Spleen (tissue), 13 donors: ENCODE data around the gene PNMA6F. TPM values are rescaled to one million over a fixed set of nuclear protein-coding genes. Genes with fewer than 3 reads are reported as not detected.

Source experiments
- DNase-seq: peaks from one replicate; pipeline ENCODE4 v3.0.0-alpha.2; 2020
- H3K27ac ChIP-seq, 8 donors: fragments of 200-600 bp; sonication (generic) in 7 of 8; 1 replicate in 4 of 8; 2 replicates in 4 of 8; pipeline versions ENCODE4 v1.5.0 to v1.8.0; 2016 to 2021; ENCODE audit warnings: inconsistent platforms in 4 of 8, mild to moderate bottlenecking in 4 of 8, moderate library complexity in 1 of 8
- H3K27me3 ChIP-seq, 7 donors: fragments of 200-600 bp; sonication (generic) in 6 of 7; replicated peaks in 1 of 7; 1 replicate in 4 of 7; 2 replicates in 3 of 7; pipeline versions ENCODE4 v1.5.0 to v1.8.0; 2016 to 2021; ENCODE audit warnings: inconsistent platforms in 3 of 7, mild to moderate bottlenecking in 1 of 7
- H3K36me3 ChIP-seq, 6 donors: fragments of 200-600 bp; sonication (generic) in 5 of 6; 1 replicate in 4 of 6; 2 replicates in 2 of 6; pipeline versions ENCODE4 v1.5.0 to v1.8.0; 2016 to 2021; ENCODE audit warnings: inconsistent platforms in 2 of 6
- H3K4me1 ChIP-seq, 6 donors: fragments of 200-600 bp; sonication (generic) in 5 of 6; 1 replicate in 3 of 6; 2 replicates in 3 of 6; pipeline versions ENCODE4 v1.5.0 to v1.8.0; 2016 to 2021; ENCODE audit warnings: inconsistent platforms in 3 of 6
- H3K4me3 ChIP-seq, 8 donors: fragments of 200-600 bp; sonication (generic) in 7 of 8; 1 replicate in 4 of 8; 2 replicates in 4 of 8; pipeline versions ENCODE4 v1.5.0 to v1.8.0; 2016 to 2021; ENCODE audit warnings: inconsistent platforms in 4 of 8, mild to moderate bottlenecking in 4 of 8, moderate library complexity in 2 of 8
- H3K9me3 ChIP-seq, 8 donors: fragments of 200-600 bp; sonication (generic) in 7 of 8; 1 replicate in 4 of 8; 2 replicates in 4 of 8; pipeline versions ENCODE4 v1.5.0 to v1.8.0; 2016 to 2021; ENCODE audit warnings: inconsistent platforms in 4 of 8
- POLR2A ChIP-seq, 3 donors: fragments of 450-650 bp; IDR thresholded peaks; one replicate each; pipeline ENCODE4 v1.5.1; 2017; ENCODE audit warnings: antibody characterized with exemption in 3 of 3, mild to moderate bottlenecking in 1 of 3
- POLR2AphosphoS5 ChIP-seq, 3 donors: sonication (generic); formaldehyde crosslinking; IDR thresholded peaks; one replicate each; pipeline ENCODE4 v1.5.1; 2017; ENCODE audit warnings: antibody characterized with exemption in 3 of 3
- WGBS, 5 donors: extraction: QIAGEN DNeasy Blood & Tissue Kit in 3 of 5; methylation state at CpG; one replicate each; pipeline versions ENCODE4 v1.1.5 to v1.1.7; 2013 to 2018; 5-methylcytosine and 5-hydroxymethylcytosine counted together
- intact Hi-C: fragments of 100-400 bp; cut with DNase I; formaldehyde crosslinking; loops from one replicate; pipeline ENCODE4 v1.15.0; 2023; ENCODE audit warnings: low total_unique reads
- long read RNA-seq, 2 donors: transcript quantifications; one replicate each; lab custom pipeline, GENCODE V29; 2026
- polyA plus RNA-seq, 3 donors: library from polyadenylated mRNA; stranded (reverse); fragments of 200-250 nt; gene quantifications; one replicate each; pipeline ENCODE4 v1.2.1, GENCODE V29; 2013
- total RNA-seq, 7 donors: library from RNA; depleted of rRNA in 3 of 7; stranded (reverse); fragments of >200 nt in 3 of 7; fragmentation: NEBNext Ultra II Directional in 4 of 7; extraction: Animal tissue kit (Norgen Biotek cat#: 25700) in 4 of 7; gene quantifications; one replicate each; pipeline versions ENCODE4 v1.1.0 to v1.2.1, GENCODE V29; 2016 to 2021
- TF ChIP-seq, protein P1 (sequence below), 11 experiments: fragments of 200-600 bp in 7 of 11; fragments of 450-650 bp in 4 of 11; sonication (generic) in 4 of 11; IDR thresholded peaks in 8 of 11; conservative IDR thresholded peaks in 3 of 11; 1 replicate in 7 of 11; 2 replicates in 4 of 11; pipeline versions ENCODE4 v1.4.0 to v1.8.0; 2016 to 2021; ENCODE audit warnings: antibody characterized with exemption in 11 of 11, inconsistent platforms in 4 of 11, mild to moderate bottlenecking in 1 of 11
- donor health status: healthy with polysubstance abuse.
- donor health status: DM: no; HTN: no; CAD: no; lungs with moderate emphysema.
- donor health status: DM: no; HTN: no; CAD: no.
- donor health status: Bipolar disorder and iron deficiency.
- donor health status: healthy.
- donor health status: DM: no; HTN: no; CAD: no.
- donor health status: DM: yes; HTN: yes; CAD: no.

Gene PNMA6F
- not detected for total RNA-seq
- not detected for polyA plus RNA-seq
- long read RNA-seq, donor 1, result 0 reads
- long read RNA-seq, donor 2, partial matches to known transcripts, result 0 of 5 reads
- long read RNA-seq, donor 2, other reads (novel, unspliced or antisense), result 5 of 5 reads

DNA sequence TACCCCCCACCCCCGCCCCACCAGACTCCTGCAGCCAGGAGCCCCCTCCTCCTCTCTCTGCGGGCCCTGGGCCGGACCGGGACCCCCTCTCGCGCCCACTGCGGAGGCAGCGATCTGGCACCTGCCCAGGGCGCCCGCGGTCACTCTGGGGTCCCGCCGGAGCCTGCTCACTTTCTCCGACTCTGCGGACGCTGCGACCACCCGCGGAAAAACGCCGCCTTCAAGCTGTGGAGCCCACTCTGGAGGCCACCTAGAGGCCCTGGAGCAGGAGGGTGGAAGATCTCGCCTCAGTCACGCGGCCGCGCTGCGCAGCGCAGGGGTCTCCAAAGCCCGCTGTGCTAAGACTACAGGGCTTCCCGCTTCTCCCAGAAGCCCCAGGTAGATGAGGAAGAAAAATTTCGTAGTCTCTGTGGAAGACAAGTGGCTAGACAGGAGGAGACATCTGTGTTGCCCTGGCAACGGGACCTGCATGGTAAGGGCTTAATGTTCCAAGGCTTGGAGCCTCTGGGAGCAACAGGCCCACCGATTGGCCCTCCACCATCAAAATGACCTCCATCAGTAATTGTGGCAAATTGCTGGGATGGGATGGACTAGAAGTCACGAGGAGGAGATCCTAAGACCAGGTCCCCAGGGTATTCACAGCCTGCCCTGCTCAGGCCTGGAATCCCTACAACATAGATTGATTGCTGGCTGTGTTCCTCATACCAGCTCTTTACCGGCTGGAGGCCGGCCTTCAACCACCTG lies at the start of gene PNMA6F:
TSS of gene PNMA6F (minus strand) at position 387 of the 744 bp plus-strand sequence. CDS start 1,093 bp downstream, outside the sequence.
- no peak for DNase-seq
- 23 to 60% (median 50%) methylated on average over 1 to 36 of the region's 36 CpGs for WGBS, 5 donors
- Histone ChIP-seq H3K4me3 (no peak within 1 kb of the TSS), H3K4me1 (no peaks in the 10 kb centered on the region), H3K27me3 (peaks cover 0 to 22% (median 6%) of the 10 kb centered on the region in 7 donors), H3K27ac (no peak within 1 kb of the TSS), H3K36me3 (no peaks in the 10 kb centered on the region), H3K9me3 (peaks cover 0 to 17% (median 2%) of the 10 kb centered on the region in 8 donors)
- TF ChIP-seq, protein P1, sequence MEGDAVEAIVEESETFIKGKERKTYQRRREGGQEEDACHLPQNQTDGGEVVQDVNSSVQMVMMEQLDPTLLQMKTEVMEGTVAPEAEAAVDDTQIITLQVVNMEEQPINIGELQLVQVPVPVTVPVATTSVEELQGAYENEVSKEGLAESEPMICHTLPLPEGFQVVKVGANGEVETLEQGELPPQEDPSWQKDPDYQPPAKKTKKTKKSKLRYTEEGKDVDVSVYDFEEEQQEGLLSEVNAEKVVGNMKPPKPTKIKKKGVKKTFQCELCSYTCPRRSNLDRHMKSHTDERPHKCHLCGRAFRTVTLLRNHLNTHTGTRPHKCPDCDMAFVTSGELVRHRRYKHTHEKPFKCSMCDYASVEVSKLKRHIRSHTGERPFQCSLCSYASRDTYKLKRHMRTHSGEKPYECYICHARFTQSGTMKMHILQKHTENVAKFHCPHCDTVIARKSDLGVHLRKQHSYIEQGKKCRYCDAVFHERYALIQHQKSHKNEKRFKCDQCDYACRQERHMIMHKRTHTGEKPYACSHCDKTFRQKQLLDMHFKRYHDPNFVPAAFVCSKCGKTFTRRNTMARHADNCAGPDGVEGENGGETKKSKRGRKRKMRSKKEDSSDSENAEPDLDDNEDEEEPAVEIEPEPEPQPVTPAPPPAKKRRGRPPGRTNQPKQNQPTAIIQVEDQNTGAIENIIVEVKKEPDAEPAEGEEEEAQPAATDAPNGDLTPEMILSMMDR (IDR thresholded peaks at IDR 0.05 in 8 of 11, conservative IDR thresholded peaks at IDR 0.05 in 3 of 11), result no peak
- TF ChIP-seq POLR2AphosphoS5 (IDR thresholded peaks at IDR 0.05), result no peak
- TF ChIP-seq POLR2A (IDR thresholded peaks at IDR 0.05), result no peak
- intact Hi-C loops, result no loop called here

DNA sequence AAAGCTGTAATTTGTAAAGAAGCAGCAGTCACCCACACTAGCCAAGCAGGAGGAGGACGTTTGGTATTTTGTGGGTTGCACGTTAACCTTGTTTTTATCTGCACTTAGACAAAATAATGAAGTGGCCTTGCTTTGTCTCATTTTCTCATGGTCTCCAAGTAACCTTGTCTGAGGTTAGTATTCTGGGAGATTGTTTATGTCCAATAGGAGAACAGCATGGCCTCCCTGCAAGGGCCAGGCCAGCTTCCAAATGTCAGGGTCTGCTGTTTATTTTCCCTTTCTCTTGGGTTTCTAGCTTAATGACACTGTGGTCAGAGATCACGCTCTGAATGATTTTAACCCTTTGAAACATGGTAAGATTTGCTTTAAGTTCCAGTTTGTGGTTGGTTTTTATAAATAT lies 49.7 kb upstream of the PNMA6F start:
- H3K9me3 ChIP-seq, result no peaks in the 10 kb centered on the region
- 42 to 85% (median 49%) methylated on average over 3 of the region's 3 CpGs for WGBS, 5 donors
- intact Hi-C loops, result no loop called here
- H3K27me3 ChIP-seq, result peaks cover 0 to 9% (median 0%) of the 10 kb centered on the region in 7 donors
- TF ChIP-seq POLR2AphosphoS5 (IDR thresholded peaks at IDR 0.05) (no peak), POLR2A (IDR thresholded peaks at IDR 0.05) (no peak)
- TF ChIP-seq, protein P1 (IDR thresholded peaks at IDR 0.05 in 8 of 11, conservative IDR thresholded peaks at IDR 0.05 in 3 of 11), result no peak
- no peaks in the 10 kb centered on the region for H3K36me3 ChIP-seq
- H3K27ac ChIP-seq, result peak overlapping the region in 5 of 8 donors; percentile 3 to 62 (median 15)
- no peak for DNase-seq
- H3K4me1 ChIP-seq, result no peaks in the 10 kb centered on the region
- H3K4me3 ChIP-seq, result no peak overlapping the region

DNA sequence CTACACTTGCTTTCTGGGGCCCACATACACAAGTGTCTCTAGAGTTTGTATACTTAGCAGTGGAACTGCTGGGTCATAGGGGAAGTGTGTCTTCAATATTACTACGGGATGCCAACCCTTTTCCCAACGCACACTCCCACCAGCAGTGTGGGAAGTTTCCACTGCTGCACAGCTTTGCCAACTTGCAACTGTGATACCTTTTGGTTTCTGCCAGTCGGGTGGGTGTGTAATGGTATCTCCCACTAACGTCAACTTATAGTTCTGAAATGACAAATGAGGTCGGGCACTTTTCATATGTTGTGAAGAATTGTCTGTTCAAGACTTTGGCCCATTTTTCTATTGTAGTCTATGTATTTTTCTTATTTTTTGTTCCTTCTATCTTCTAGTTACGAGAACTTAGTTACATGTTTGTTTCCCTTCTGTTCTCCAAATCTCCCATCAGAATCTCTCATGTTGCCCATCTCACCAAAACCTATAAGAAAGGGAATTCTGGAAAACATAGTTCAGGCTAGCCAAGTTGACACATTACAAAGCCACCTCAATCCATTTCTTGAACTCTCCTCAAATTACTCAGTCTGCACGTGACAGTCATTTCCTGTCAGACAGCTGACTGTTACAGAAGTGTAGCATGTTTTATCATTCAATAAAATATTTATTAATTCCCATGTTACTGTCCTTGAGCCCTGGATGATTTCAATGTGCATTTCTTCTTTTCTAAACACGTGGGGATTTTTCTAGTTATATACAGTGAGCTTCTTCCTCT lies 48.9 kb upstream of the PNMA6F start:
- WGBS, 5 donors, result 48 to 67% (median 58%) methylated on average over 6 to 8 of the region's 8 CpGs
- no peak overlapping the region for H3K4me3 ChIP-seq
- no peaks in the 10 kb centered on the region for H3K36me3 ChIP-seq
- H3K27me3 ChIP-seq, result peaks cover 0 to 9% (median 2%) of the 10 kb centered on the region in 7 donors
- TF ChIP-seq POLR2AphosphoS5 (IDR thresholded peaks at IDR 0.05) (no peak), POLR2A (IDR thresholded peaks at IDR 0.05) (no peak)
- TF ChIP-seq, protein P1 (IDR thresholded peaks at IDR 0.05 in 8 of 11, conservative IDR thresholded peaks at IDR 0.05 in 3 of 11), result no peak
- no peaks in the 10 kb centered on the region for H3K9me3 ChIP-seq
- intact Hi-C loops, result no loop called here
- no peak for DNase-seq
- H3K27ac ChIP-seq, result peak overlapping the region in 4 of 8 donors; percentile 10 to 62 (median 22)
- no peaks in the 10 kb centered on the region for H3K4me1 ChIP-seq
